Stimulated activated effector memory CD8-positive, alpha-beta T cell treated with anti-CD3 and anti-CD28 coated beads, Interleukin-12 subunit alpha, Interleukin-12 subunit beta, amount 100 ng/mL, for 72 hours (primary cell): ENCODE measurements around the gene DYSF.
"Not testable (repeated sequence)": the region's sequence is repeated elsewhere in the genome, so short reads cannot be mapped to it uniquely, and the experiment has no call there.

Experiments used
- ATAC-seq: fragments of 150-1000 bp; cut with Tn5 transposase; 2 replicates; pipeline ENCODE4 v1.10.0; 2021
- DNase-seq, 2 donors: peaks; one replicate each; pipeline ENCODE4 v3.0.0; 2021 to 2022; ENCODE audit warnings: low spot score in 2 of 2
- H3K27ac Mint-ChIP-seq: one replicate; pipeline ENCODE4 v1.8.0; 2022; ENCODE audit warnings: mild to moderate bottlenecking, mixed read lengths
- H3K36me3 Mint-ChIP-seq: one replicate; pipeline ENCODE4 v1.8.0; 2022; ENCODE audit warnings: mild to moderate bottlenecking, mixed read lengths
- H3K4me1 Mint-ChIP-seq: one replicate; pipeline ENCODE4 v1.8.0; 2022; ENCODE audit warnings: mixed read lengths
- H3K4me3 Mint-ChIP-seq: one replicate; pipeline ENCODE4 v1.8.0; 2022; ENCODE audit warnings: mild to moderate bottlenecking, mixed read lengths
- H3K9me3 Mint-ChIP-seq: one replicate; pipeline ENCODE4 v1.8.0; 2022; ENCODE audit warnings: mixed read lengths

Gene DYSF

GRCh38 chr2:71474744-71475397 is 21.5 kb downstream of the DYSF start:
- DNase-seq (no peak), ATAC-seq (no peak)
- no peaks in the 10 kb centered on the region for H3K36me3 Mint-ChIP-seq
- H3K4me1 Mint-ChIP-seq: no peaks in the 10 kb centered on the region
- H3K27ac Mint-ChIP-seq: peak overlapping the region; percentile 66
- no peak overlapping the region for H3K4me3 Mint-ChIP-seq
- H3K9me3 Mint-ChIP-seq: no peaks in the 10 kb centered on the region

- no peaks in the 10 kb centered on the region for H3K4me1 Mint-ChIP-seq
- H3K4me3 Mint-ChIP-seq: no peak overlapping the region
- H3K27ac Mint-ChIP-seq: no peak overlapping the region
- ATAC-seq (no peak), DNase-seq (no peak)
- no peaks in the 10 kb centered on the region for H3K36me3 Mint-ChIP-seq
- H3K9me3 Mint-ChIP-seq: no peaks in the 10 kb centered on the region
Measured at GRCh38 chr2:71476495-71476894, 23.1 kb downstream of the DYSF start.

- DNase-seq (no peak), ATAC-seq (peak; percentile 32)
- Mint-ChIP-seq H3K4me3 (no peak overlapping the region), H3K36me3 (no peaks in the 10 kb centered on the region), H3K9me3 (no peaks in the 10 kb centered on the region), H3K27ac (no peak overlapping the region), H3K4me1 (no peaks in the 10 kb centered on the region)
Measured at GRCh38 chr2:71477231-71477691, 23.9 kb downstream of the DYSF start.

GRCh38 chr2:71478806-71479205 is 25.4 kb downstream of the DYSF start:
- Mint-ChIP-seq H3K27ac (no peak overlapping the region), H3K9me3 (no peaks in the 10 kb centered on the region), H3K4me3 (no peak overlapping the region), H3K4me1 (no peaks in the 10 kb centered on the region), H3K36me3 (no peaks in the 10 kb centered on the region)
- ATAC-seq (no peak), DNase-seq (no peak)

- H3K4me1 Mint-ChIP-seq: no peaks in the 10 kb centered on the region
- no peak overlapping the region for H3K4me3 Mint-ChIP-seq
- no peaks in the 10 kb centered on the region for H3K36me3 Mint-ChIP-seq
- no peak overlapping the region for H3K27ac Mint-ChIP-seq
- H3K9me3 Mint-ChIP-seq: no peaks in the 10 kb centered on the region
- ATAC-seq: no peak
- no peak for DNase-seq
Measured at GRCh38 chr2:71479261-71479660, 25.9 kb downstream of the DYSF start.

- H3K36me3 Mint-ChIP-seq: no peaks in the 10 kb centered on the region
- no peak for DNase-seq
- no peak for ATAC-seq
- H3K4me1 Mint-ChIP-seq: no peaks in the 10 kb centered on the region
- H3K4me3 Mint-ChIP-seq: no peak overlapping the region
- no peaks in the 10 kb centered on the region for H3K9me3 Mint-ChIP-seq
- H3K27ac Mint-ChIP-seq: no peak overlapping the region
Measured at GRCh38 chr2:71481111-71481510, 27.8 kb downstream of the DYSF start.

- DNase-seq (no peak), ATAC-seq (no peak)
- no peaks in the 10 kb centered on the region for H3K36me3 Mint-ChIP-seq
- no peak overlapping the region for H3K4me3 Mint-ChIP-seq
- no peaks in the 10 kb centered on the region for H3K4me1 Mint-ChIP-seq
- H3K27ac Mint-ChIP-seq: no peak overlapping the region
- no peaks in the 10 kb centered on the region for H3K9me3 Mint-ChIP-seq
Measured at GRCh38 chr2:71482055-71482454, 28.7 kb downstream of the DYSF start.

- no peak overlapping the region for H3K4me3 Mint-ChIP-seq
- H3K4me1 Mint-ChIP-seq: no peaks in the 10 kb centered on the region
- ATAC-seq (no peak), DNase-seq (no peak)
- H3K36me3 Mint-ChIP-seq: no peaks in the 10 kb centered on the region
- no peak overlapping the region for H3K27ac Mint-ChIP-seq
- H3K9me3 Mint-ChIP-seq: no peaks in the 10 kb centered on the region
Measured at GRCh38 chr2:71483246-71483645, 29.9 kb downstream of the DYSF start.

- ATAC-seq (no peak), DNase-seq (no peak)
- no peak overlapping the region for H3K4me3 Mint-ChIP-seq
- H3K4me1 Mint-ChIP-seq: no peaks in the 10 kb centered on the region
- H3K9me3 Mint-ChIP-seq: no peaks in the 10 kb centered on the region
- no peak overlapping the region for H3K27ac Mint-ChIP-seq
- H3K36me3 Mint-ChIP-seq: no peaks in the 10 kb centered on the region
Measured at GRCh38 chr2:71484354-71484753, 31.0 kb downstream of the DYSF start.

GRCh38 chr2:71486881-71487640 is 33.7 kb downstream of the DYSF start:
- ATAC-seq (no peak), DNase-seq (no peak)
- no peaks in the 10 kb centered on the region for H3K4me1 Mint-ChIP-seq
- no peaks in the 10 kb centered on the region for H3K9me3 Mint-ChIP-seq
- no peaks in the 10 kb centered on the region for H3K36me3 Mint-ChIP-seq
- no peak overlapping the region for H3K27ac Mint-ChIP-seq
- H3K4me3 Mint-ChIP-seq: no peak overlapping the region

GRCh38 chr2:71491551-71491950 is 38.2 kb downstream of the DYSF start:
- not testable (repeated sequence) for H3K4me3 Mint-ChIP-seq, H3K27ac Mint-ChIP-seq, H3K9me3 Mint-ChIP-seq, DNase-seq, H3K4me1 Mint-ChIP-seq, H3K36me3 Mint-ChIP-seq, ATAC-seq

- H3K27ac Mint-ChIP-seq: no peak overlapping the region
- no peak for ATAC-seq
- DNase-seq: no peak
- no peaks in the 10 kb centered on the region for H3K4me1 Mint-ChIP-seq
- no peaks in the 10 kb centered on the region for H3K9me3 Mint-ChIP-seq
- no peak overlapping the region for H3K4me3 Mint-ChIP-seq
- no peaks in the 10 kb centered on the region for H3K36me3 Mint-ChIP-seq
Measured at GRCh38 chr2:71492112-71492511, 38.8 kb downstream of the DYSF start.

GRCh38 chr2:71494091-71494490 is 40.7 kb downstream of the DYSF start:
- Mint-ChIP-seq H3K9me3 (no peaks in the 10 kb centered on the region), H3K27ac (no peak overlapping the region), H3K4me1 (no peaks in the 10 kb centered on the region), H3K4me3 (no peak overlapping the region), H3K36me3 (no peaks in the 10 kb centered on the region)
- DNase-seq: no peak
- no peak for ATAC-seq

- ATAC-seq (no peak), DNase-seq (no peak)
- H3K36me3 Mint-ChIP-seq: no peaks in the 10 kb centered on the region
- no peak overlapping the region for H3K4me3 Mint-ChIP-seq
- H3K4me1 Mint-ChIP-seq: no peaks in the 10 kb centered on the region
- H3K27ac Mint-ChIP-seq: no peak overlapping the region
- H3K9me3 Mint-ChIP-seq: no peaks in the 10 kb centered on the region
Measured at GRCh38 chr2:71494523-71495155, 41.3 kb downstream of the DYSF start.

GRCh38 chr2:71496156-71496770 is 42.9 kb downstream of the DYSF start:
- Mint-ChIP-seq H3K9me3 (no peaks in the 10 kb centered on the region), H3K4me1 (no peaks in the 10 kb centered on the region), H3K27ac (no peak overlapping the region), H3K4me3 (no peak overlapping the region), H3K36me3 (no peaks in the 10 kb centered on the region)
- no peak for DNase-seq
- no peak for ATAC-seq
